NCI-H524 treated with DMSO at 0.1 percent for 48 hours (cell line): ENCODE data around the gene ITGA3.

Source experiments
- DNase-seq: peaks from one replicate; lab custom pipeline; 2025; lab: John Stamatoyannopoulos, UW

The ITGA3 gene

GRCh38 chr17:50094753-50095619 lies 39.1 kb downstream of the ITGA3 start, which contains the start of gene PDK2:
Gene PDK2, plus strand, starts transcription at chr17:50095351. Its CDS starts 85 bp downstream, at chr17:50095436.
- peak; percentile 80 for DNase-seq

- no peak for DNase-seq
Measured at GRCh38 chr17:50095626-50096037, 39.7 kb downstream of the ITGA3 start.

- DNase-seq: no peak
Measured at GRCh38 chr17:50096092-50096491, 40.2 kb downstream of the ITGA3 start.

GRCh38 chr17:50096758-50097157 lies 40.8 kb downstream of the ITGA3 start:
- no peak for DNase-seq

- no peak for DNase-seq
Measured at GRCh38 chr17:50097455-50097854, 41.5 kb downstream of the ITGA3 start.

GRCh38 chr17:50097926-50098325 lies 42.0 kb downstream of the ITGA3 start:
- DNase-seq: no peak

- no peak for DNase-seq
Measured at GRCh38 chr17:50098583-50098982, 42.7 kb downstream of the ITGA3 start.

GRCh38 chr17:50099003-50099402 lies 43.1 kb downstream of the ITGA3 start:
- DNase-seq: no peak

- no peak for DNase-seq
Measured at GRCh38 chr17:50100480-50100883, 44.6 kb downstream of the ITGA3 start.

GRCh38 chr17:50100921-50101345 lies 45.0 kb downstream of the ITGA3 start:
- no peak for DNase-seq

GRCh38 chr17:50101346-50102163 lies 45.6 kb downstream of the ITGA3 start:
- DNase-seq: no peak

GRCh38 chr17:50102164-50102991 lies 46.5 kb downstream of the ITGA3 start:
- DNase-seq: no peak

GRCh38 chr17:50103252-50103651 lies 47.3 kb downstream of the ITGA3 start:
- no peak for DNase-seq

- DNase-seq: no peak
Measured at GRCh38 chr17:50103941-50104340, 48.0 kb downstream of the ITGA3 start.

- no peak for DNase-seq
Measured at GRCh38 chr17:50105811-50106210, 49.9 kb downstream of the ITGA3 start.

- DNase-seq: no peak
Measured at GRCh38 chr17:50106393-50107131, 50.7 kb downstream of the ITGA3 start.

GRCh38 chr17:50107790-50108414 lies 52.0 kb downstream of the ITGA3 start:
- DNase-seq: no peak

GRCh38 chr17:50108556-50108955 lies 52.6 kb downstream of the ITGA3 start:
- no peak for DNase-seq

GRCh38 chr17:50109207-50109606 lies 53.3 kb downstream of the ITGA3 start:
- no peak for DNase-seq

- DNase-seq: no peak
Measured at GRCh38 chr17:50109785-50110184, 53.9 kb downstream of the ITGA3 start.
